ENCODE results near the gene RCAN1.

RCAN1 gene

DNA sequence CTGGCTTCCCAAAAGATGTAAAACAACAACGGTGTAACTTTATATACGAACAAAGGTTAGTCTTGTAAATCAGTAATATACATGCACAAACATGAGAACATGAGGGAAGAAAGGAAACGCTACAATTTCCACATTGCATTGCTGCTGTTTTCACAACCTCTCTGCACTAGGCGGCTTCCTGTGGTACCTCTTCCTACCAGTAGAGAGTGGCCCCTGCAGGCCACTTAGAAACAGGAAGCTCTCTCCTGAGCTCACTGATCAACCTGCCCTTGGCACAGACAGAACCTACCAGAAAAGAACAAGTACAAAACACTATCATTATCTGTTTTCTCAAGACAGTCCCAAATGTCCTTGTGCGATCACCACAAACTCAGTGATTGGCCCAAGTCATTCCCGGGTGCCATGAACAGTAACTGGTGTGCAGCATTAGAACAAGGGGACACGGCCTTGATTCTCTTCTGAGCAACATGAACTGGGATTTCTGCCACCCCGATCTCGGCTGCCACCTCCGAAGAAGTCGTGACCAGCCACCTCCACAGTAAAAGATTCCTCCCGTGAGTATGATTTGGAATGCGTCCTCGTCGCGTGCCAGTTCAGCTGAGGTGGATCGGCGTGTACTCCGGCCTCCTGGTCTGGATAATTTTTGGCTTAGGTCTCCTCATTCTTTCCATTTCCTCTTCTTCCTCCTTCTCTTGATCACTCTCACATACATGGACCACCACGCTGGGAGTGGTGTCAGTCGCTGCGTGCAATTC, 97.2 kb downstream of the RCAN1 start:
- Histone ChIP-seq H3K36me3 (ENCODE audit: control insufficient read depth in 4 of 4, insufficient read depth in 4 of 4, low read length in 3 of 4) (no peaks in the 10 kb centered on the region), H3K27ac (ENCODE audit: insufficient read depth in 1 of 2, low read depth in 1 of 2, low read length in 2 of 2, poor library complexity in 1 of 2, severe bottlenecking in 2 of 2) (no peak overlapping the region), H3K4me1 (ENCODE audit: control extremely low read depth in 1 of 4, control insufficient read depth in 4 of 4, insufficient read depth in 4 of 4, low read length in 3 of 4) (peaks cover 0 to 31% (median 11%) of the 10 kb centered on the region in 4 experiments), H3K9me3 (ENCODE audit: control extremely low read depth in 1 of 5, control insufficient read depth in 4 of 5, insufficient read depth in 2 of 5, low read depth in 1 of 5, low read length in 4 of 5) (no peaks in the 10 kb centered on the region), H3K4me3 (ENCODE audit: control insufficient read depth in 1 of 7, extremely low read depth in 1 of 7, insufficient read depth in 4 of 7, low read depth in 2 of 7, low read length in 6 of 7) (no peak overlapping the region), H3K27me3 (replicated peaks in 2 of 5; ENCODE audit: control insufficient read depth in 4 of 5, insufficient read depth in 5 of 5, low read length in 4 of 5) (no peaks in the 10 kb centered on the region)
- peak in 2 of 3 donors; percentile 55 to 64 for DNase-seq
- CTCF ChIA-PET, result interaction anchor here (1.0 to 4.3 kb wide), 7 partner anchors 9 to 85 kb away, joined by 3 to 14 read pairs (median 4); no protein-coding TSS in a partner anchor
- 93% methylated on average over 18 of the region's 22 CpGs for WGBS (ENCODE audit: insufficient coverage)
- POLR2A ChIA-PET, result no interaction called here

DNA sequence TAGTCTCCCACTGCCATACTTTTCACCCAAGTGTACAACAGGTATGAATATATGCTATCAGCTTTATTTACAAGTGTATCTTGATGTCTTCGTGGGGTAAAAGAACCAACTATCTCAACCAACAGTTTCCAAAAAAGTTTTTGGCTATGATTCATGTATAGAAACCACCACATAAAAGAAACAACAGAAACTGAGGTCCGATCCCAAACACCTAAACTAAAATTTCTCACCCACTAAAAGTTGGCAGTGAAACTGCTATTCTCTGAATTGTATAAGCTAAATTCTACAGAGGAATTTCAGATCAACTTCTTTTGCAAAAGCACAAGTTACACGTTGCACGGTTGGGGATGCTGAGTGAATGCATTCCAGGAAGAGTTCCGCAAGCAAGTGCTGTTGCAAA, 97.9 kb downstream of the RCAN1 start:
- ChIA-PET CTCF (interaction anchor here (1.0 to 4.3 kb wide), 5 partner anchors 11 to 86 kb away, joined by 3 to 14 read pairs (median 7); no protein-coding TSS in a partner anchor), POLR2A (no interaction called here)
- Histone ChIP-seq H3K4me3 (ENCODE audit: control insufficient read depth in 1 of 7, extremely low read depth in 1 of 7, insufficient read depth in 4 of 7, low read depth in 2 of 7, low read length in 6 of 7) (no peak overlapping the region), H3K27me3 (replicated peaks in 2 of 5; ENCODE audit: control insufficient read depth in 4 of 5, insufficient read depth in 5 of 5, low read length in 4 of 5) (no peaks in the 10 kb centered on the region), H3K36me3 (ENCODE audit: control insufficient read depth in 4 of 4, insufficient read depth in 4 of 4, low read length in 3 of 4) (no peaks in the 10 kb centered on the region), H3K4me1 (ENCODE audit: control extremely low read depth in 1 of 4, control insufficient read depth in 4 of 4, insufficient read depth in 4 of 4, low read length in 3 of 4) (peaks cover 0 to 37% (median 11%) of the 10 kb centered on the region in 4 experiments), H3K27ac (ENCODE audit: insufficient read depth in 1 of 2, low read depth in 1 of 2, low read length in 2 of 2, poor library complexity in 1 of 2, severe bottlenecking in 2 of 2) (no peak overlapping the region), H3K9me3 (ENCODE audit: control extremely low read depth in 1 of 5, control insufficient read depth in 4 of 5, insufficient read depth in 2 of 5, low read depth in 1 of 5, low read length in 4 of 5) (no peaks in the 10 kb centered on the region)
- WGBS (ENCODE audit: insufficient coverage), result 89% methylated on average over 3 of the region's 5 CpGs
- no peak for DNase-seq

GRCh38 chr21:34514576-34515115, 100.3 kb downstream of the RCAN1 start:
- Histone ChIP-seq H3K9me3 (ENCODE audit: control extremely low read depth in 1 of 5, control insufficient read depth in 4 of 5, insufficient read depth in 2 of 5, low read depth in 1 of 5, low read length in 4 of 5) (no peaks in the 10 kb centered on the region), H3K4me1 (ENCODE audit: control extremely low read depth in 1 of 4, control insufficient read depth in 4 of 4, insufficient read depth in 4 of 4, low read length in 3 of 4) (peaks cover 0 to 27% (median 4%) of the 10 kb centered on the region in 4 experiments), H3K36me3 (ENCODE audit: control insufficient read depth in 4 of 4, insufficient read depth in 4 of 4, low read length in 3 of 4) (no peaks in the 10 kb centered on the region), H3K27ac (ENCODE audit: insufficient read depth in 1 of 2, low read depth in 1 of 2, low read length in 2 of 2, poor library complexity in 1 of 2, severe bottlenecking in 2 of 2) (no peak overlapping the region), H3K27me3 (replicated peaks in 2 of 5; ENCODE audit: control insufficient read depth in 4 of 5, insufficient read depth in 5 of 5, low read length in 4 of 5) (no peaks in the 10 kb centered on the region), H3K4me3 (ENCODE audit: control insufficient read depth in 1 of 7, extremely low read depth in 1 of 7, insufficient read depth in 4 of 7, low read depth in 2 of 7, low read length in 6 of 7) (no peak overlapping the region)
- 98% methylated on average over 10 of the region's 10 CpGs for WGBS (ENCODE audit: insufficient coverage)
- DNase-seq, result no peak
- CTCF ChIA-PET, result interaction anchor here (0.6 to 4.3 kb wide), 5 partner anchors 9 to 378 kb away, joined by 3 to 14 read pairs (median 3); no protein-coding TSS in a partner anchor
- POLR2A ChIA-PET, result no interaction called here

GRCh38 chr21:34513129-34513675, 101.7 kb downstream of the RCAN1 start:
- no peak overlapping the region for H3K27ac ChIP-seq (ENCODE audit: insufficient read depth in 1 of 2, low read depth in 1 of 2, low read length in 2 of 2, poor library complexity in 1 of 2, severe bottlenecking in 2 of 2)
- 100% methylated on average over 1 of the region's 2 CpGs for WGBS (ENCODE audit: insufficient coverage)
- CTCF ChIA-PET, result no interaction called here
- H3K27me3 ChIP-seq (replicated peaks in 2 of 5; ENCODE audit: control insufficient read depth in 4 of 5, insufficient read depth in 5 of 5, low read length in 4 of 5), result no peaks in the 10 kb centered on the region
- peak in 2 of 3 donors; percentile 12 to 17 for DNase-seq
- no peaks in the 10 kb centered on the region for H3K9me3 ChIP-seq (ENCODE audit: control extremely low read depth in 1 of 5, control insufficient read depth in 4 of 5, insufficient read depth in 2 of 5, low read depth in 1 of 5, low read length in 4 of 5)
- H3K36me3 ChIP-seq (ENCODE audit: control insufficient read depth in 4 of 4, insufficient read depth in 4 of 4, low read length in 3 of 4), result no peaks in the 10 kb centered on the region
- peaks cover 0 to 27% (median 4%) of the 10 kb centered on the region in 4 experiments for H3K4me1 ChIP-seq (ENCODE audit: control extremely low read depth in 1 of 4, control insufficient read depth in 4 of 4, insufficient read depth in 4 of 4, low read length in 3 of 4)
- H3K4me3 ChIP-seq (ENCODE audit: control insufficient read depth in 1 of 7, extremely low read depth in 1 of 7, insufficient read depth in 4 of 7, low read depth in 2 of 7, low read length in 6 of 7), result no peak overlapping the region
- POLR2A ChIA-PET, result no interaction called here

DNA sequence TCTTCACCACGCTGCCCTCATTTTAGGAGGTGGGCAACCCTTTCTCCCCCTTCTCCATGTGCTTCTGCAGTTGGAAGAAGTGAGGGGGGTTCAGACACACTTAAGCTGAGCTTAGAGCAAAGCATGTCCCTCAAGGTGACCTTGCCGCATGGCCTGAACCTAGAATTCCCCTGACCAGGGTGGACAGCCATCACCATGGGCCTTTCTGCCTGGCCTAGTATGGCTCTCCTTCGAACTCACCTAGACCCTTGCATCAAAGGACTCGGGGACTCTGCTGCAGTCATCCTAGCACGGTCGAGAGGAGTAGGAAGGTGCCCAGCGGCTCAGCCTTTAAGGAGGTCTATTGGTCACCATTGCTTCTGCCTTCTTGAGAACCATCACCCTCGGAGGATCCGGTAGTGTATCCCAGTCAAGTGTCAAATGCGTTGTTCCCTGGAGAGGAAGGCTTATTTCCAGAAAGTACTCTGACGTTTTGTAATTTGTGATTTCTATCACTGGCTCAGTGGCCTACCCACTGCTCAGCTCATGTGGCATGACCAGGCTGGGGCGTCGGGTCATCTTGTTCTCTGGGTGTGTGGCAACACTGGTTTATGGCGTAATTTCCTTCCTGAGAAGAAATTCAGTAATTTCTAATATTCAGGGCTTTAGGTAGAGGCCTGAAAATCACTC, 103.0 kb downstream of the RCAN1 start, which contains the start of gene KCNE1:
Gene KCNE1, minus strand, starts transcription at position 424 of the 669 bp plus-strand sequence. CDS start 62,576 bp downstream, outside the sequence.
- Histone ChIP-seq H3K4me1 (ENCODE audit: control extremely low read depth in 1 of 4, control insufficient read depth in 4 of 4, insufficient read depth in 4 of 4, low read length in 3 of 4) (peaks cover 0 to 15% (median 1%) of the 10 kb centered on the region in 4 experiments), H3K27me3 (replicated peaks in 2 of 5; ENCODE audit: control insufficient read depth in 4 of 5, insufficient read depth in 5 of 5, low read length in 4 of 5) (no peaks in the 10 kb centered on the region), H3K9me3 (ENCODE audit: control extremely low read depth in 1 of 5, control insufficient read depth in 4 of 5, insufficient read depth in 2 of 5, low read depth in 1 of 5, low read length in 4 of 5) (no peaks in the 10 kb centered on the region), H3K4me3 (ENCODE audit: control insufficient read depth in 1 of 7, extremely low read depth in 1 of 7, insufficient read depth in 4 of 7, low read depth in 2 of 7, low read length in 6 of 7) (peak within 1 kb of the TSS in 1 of 7 experiments; percentile 27), H3K27ac (ENCODE audit: insufficient read depth in 1 of 2, low read depth in 1 of 2, low read length in 2 of 2, poor library complexity in 1 of 2, severe bottlenecking in 2 of 2) (no peak within 1 kb of the TSS), H3K36me3 (ENCODE audit: control insufficient read depth in 4 of 4, insufficient read depth in 4 of 4, low read length in 3 of 4) (no peaks in the 10 kb centered on the region)
- 91% methylated on average over 9 of the region's 14 CpGs for WGBS (ENCODE audit: insufficient coverage)
- POLR2A ChIA-PET, result no interaction called here
- DNase-seq, result peak in 2 of 3 donors; percentile 22 to 30
- CTCF ChIA-PET, result interaction anchor here (1.1 to 4.4 kb wide), 8 partner anchors 15 to 101 kb away, joined by 3 to 44 read pairs (median 4); no protein-coding TSS in a partner anchor

- 100% methylated on average over 1 of the region's 5 CpGs for WGBS (ENCODE audit: insufficient coverage)
- H3K36me3 ChIP-seq (ENCODE audit: control insufficient read depth in 4 of 4, insufficient read depth in 4 of 4, low read length in 3 of 4), result no peaks in the 10 kb centered on the region
- POLR2A ChIA-PET, result interaction anchor here (0.6 kb wide), 1 partner anchor 36 kb away, joined by 3 read pairs; no protein-coding TSS in a partner anchor
- CTCF ChIA-PET, result interaction anchor here (1.0 to 4.4 kb wide), 20 partner anchors 9 to 126 kb away, joined by 3 to 44 read pairs (median 4); no protein-coding TSS in a partner anchor
- no peaks in the 10 kb centered on the region for H3K27me3 ChIP-seq (replicated peaks in 2 of 5; ENCODE audit: control insufficient read depth in 4 of 5, insufficient read depth in 5 of 5, low read length in 4 of 5)
- H3K4me3 ChIP-seq (ENCODE audit: control insufficient read depth in 1 of 7, extremely low read depth in 1 of 7, insufficient read depth in 4 of 7, low read depth in 2 of 7, low read length in 6 of 7), result no peak overlapping the region
- H3K9me3 ChIP-seq (ENCODE audit: control extremely low read depth in 1 of 5, control insufficient read depth in 4 of 5, insufficient read depth in 2 of 5, low read depth in 1 of 5, low read length in 4 of 5), result no peaks in the 10 kb centered on the region
- DNase-seq, result no peak
- H3K4me1 ChIP-seq (ENCODE audit: control extremely low read depth in 1 of 4, control insufficient read depth in 4 of 4, insufficient read depth in 4 of 4, low read length in 3 of 4), result peaks cover 0 to 15% (median 1%) of the 10 kb centered on the region in 4 experiments
- H3K27ac ChIP-seq (ENCODE audit: insufficient read depth in 1 of 2, low read depth in 1 of 2, low read length in 2 of 2, poor library complexity in 1 of 2, severe bottlenecking in 2 of 2), result no peak overlapping the region
These were observed 103.7 kb downstream of the RCAN1 start for GRCh38 chr21:34511181-34511580.

All from common myeloid progenitor, CD34-positive (primary cell).